Activated CD4-positive, alpha-beta memory T cell treated with anti-CD3 and anti-CD28 coated beads, Interleukin-2, amount 10 ng/mL, durations not matched to agents 7 days and 5 days (primary cell): ENCODE data around the gene CA4. TPM values are rescaled to one million over a fixed set of nuclear protein-coding genes. Genes with fewer than 3 reads are reported as not detected.
A peak's percentile ranks its signal among the peaks of the same experiment; 100 is the strongest.

ENCODE experiments used
- CTCF ChIA-PET: fragments of 350-600 bp; sonication (Branson Sonifier 250); formaldehyde crosslinking; loops from one replicate; lab custom pipeline; 2021; ENCODE audit warnings: antibody characterized with exemption, inconsistent platforms; lab: Charles Lee
- POLR2A ChIA-PET: fragments of 350-600 bp; sonication (Branson Sonifier 250); formaldehyde crosslinking; loops from one replicate; lab custom pipeline; 2021; ENCODE audit warnings: antibody characterized with exemption; lab: Charles Lee
- DNase-seq: peaks from one replicate; pipeline ENCODE4 v3.0.0-alpha.2; 2020
- H3K27ac Mint-ChIP-seq: one replicate; pipeline ENCODE4 v1.8.0; 2021; ENCODE audit warnings: mild to moderate bottlenecking, mixed read lengths
- H3K27me3 Mint-ChIP-seq: one replicate; pipeline ENCODE4 v1.8.0; 2021; ENCODE audit warnings: mixed read lengths
- H3K36me3 Mint-ChIP-seq: one replicate; pipeline ENCODE4 v1.8.0; 2021; ENCODE audit warnings: low read depth, mixed read lengths
- H3K4me1 Mint-ChIP-seq: one replicate; pipeline ENCODE4 v1.8.0; 2021; ENCODE audit warnings: mixed read lengths
- H3K4me3 Mint-ChIP-seq: one replicate; pipeline ENCODE4 v1.8.0; 2021; ENCODE audit warnings: mild to moderate bottlenecking, mixed read lengths
- H3K9me3 Mint-ChIP-seq: one replicate; pipeline ENCODE4 v1.8.0; 2021; ENCODE audit warnings: mixed read lengths
- total RNA-seq, 2 experiments: library from RNA; stranded (reverse); gene quantifications; one replicate each; pipeline ENCODE4 v1.2.3, GENCODE V29; 2021

Gene CA4
- total RNA-seq, 2 experiments from 2014 or later = not detected

DNA sequence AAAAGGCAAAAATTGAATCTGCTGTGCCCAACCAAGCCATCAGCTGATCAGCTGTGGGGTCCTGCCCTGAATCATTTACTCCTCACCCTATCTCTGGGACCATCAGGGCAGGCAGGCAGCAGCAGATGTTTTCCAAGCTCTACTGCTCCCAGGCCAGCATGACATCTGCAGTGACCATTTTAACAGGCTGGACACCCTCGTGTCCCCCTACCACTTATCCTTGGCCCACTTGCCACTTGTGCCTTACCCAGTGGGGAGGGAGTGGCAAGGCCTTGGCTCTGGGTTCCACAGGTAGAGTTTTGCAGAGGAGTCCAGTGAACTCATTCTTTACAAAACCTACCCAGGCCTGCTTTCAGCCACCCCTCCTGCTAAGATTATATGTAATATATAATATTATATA, 12.0 kb upstream of the CA4 start:
- no peaks in the 10 kb centered on the region for H3K9me3 Mint-ChIP-seq
- H3K4me1 Mint-ChIP-seq = peaks cover 47% of the 10 kb centered on the region
- CTCF ChIA-PET = interaction anchor here (0.6 to 1.4 kb wide), 3 partner anchors 14 to 1209 kb away, joined by 3 to 5 read pairs (median 3); no protein-coding TSS in a partner anchor
- H3K27me3 Mint-ChIP-seq = peaks cover 56% of the 10 kb centered on the region
- POLR2A ChIA-PET = no interaction called here
- no peak overlapping the region for H3K4me3 Mint-ChIP-seq
- no peak for DNase-seq
- peaks cover 9% of the 10 kb centered on the region for H3K36me3 Mint-ChIP-seq
- no peak overlapping the region for H3K27ac Mint-ChIP-seq

DNA sequence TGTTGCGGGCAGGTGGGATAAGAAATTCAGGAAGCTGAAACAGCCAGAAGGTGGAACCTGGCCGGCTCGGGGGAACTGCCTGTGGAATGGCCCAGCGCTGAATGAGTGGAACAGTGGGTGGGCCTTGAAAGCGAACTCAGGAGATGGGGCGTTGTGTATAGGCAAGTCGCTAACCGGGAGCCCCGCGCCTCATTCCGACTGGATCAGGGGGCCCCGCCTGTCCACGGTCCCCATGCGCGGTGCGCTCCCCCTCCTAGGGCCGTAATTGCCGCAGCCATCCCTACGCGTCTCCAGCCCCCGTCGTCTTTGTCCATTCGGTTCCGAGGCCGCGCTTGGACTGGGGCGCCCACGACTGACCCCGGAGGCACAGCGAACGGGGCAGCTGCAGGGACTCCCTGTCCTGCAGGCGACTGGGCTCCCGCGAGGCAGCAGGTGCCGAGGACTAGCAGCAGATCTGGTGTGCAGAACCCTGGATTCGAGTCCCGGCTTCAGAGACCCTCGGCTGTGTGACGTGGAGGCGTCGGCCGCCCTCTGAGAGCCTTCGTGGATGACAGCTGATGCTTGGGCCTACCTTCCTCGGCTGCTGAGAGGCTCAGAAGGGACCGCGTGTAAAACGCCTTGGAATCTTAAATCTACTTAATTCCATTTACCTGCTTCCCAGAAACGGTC, 10.9 kb upstream of the CA4 start:
- POLR2A ChIA-PET = no interaction called here
- Mint-ChIP-seq H3K27me3 (peaks cover 67% of the 10 kb centered on the region), H3K9me3 (no peaks in the 10 kb centered on the region), H3K36me3 (peaks cover 6% of the 10 kb centered on the region), H3K4me1 (peaks cover 56% of the 10 kb centered on the region), H3K4me3 (no peak overlapping the region), H3K27ac (no peak overlapping the region)
- no peak for DNase-seq
- CTCF ChIA-PET = interaction anchor here (1.4 to 1.8 kb wide), 3 partner anchors 12 to 262 kb away, joined by 3 to 8 read pairs (median 5); no protein-coding TSS in a partner anchor

DNA sequence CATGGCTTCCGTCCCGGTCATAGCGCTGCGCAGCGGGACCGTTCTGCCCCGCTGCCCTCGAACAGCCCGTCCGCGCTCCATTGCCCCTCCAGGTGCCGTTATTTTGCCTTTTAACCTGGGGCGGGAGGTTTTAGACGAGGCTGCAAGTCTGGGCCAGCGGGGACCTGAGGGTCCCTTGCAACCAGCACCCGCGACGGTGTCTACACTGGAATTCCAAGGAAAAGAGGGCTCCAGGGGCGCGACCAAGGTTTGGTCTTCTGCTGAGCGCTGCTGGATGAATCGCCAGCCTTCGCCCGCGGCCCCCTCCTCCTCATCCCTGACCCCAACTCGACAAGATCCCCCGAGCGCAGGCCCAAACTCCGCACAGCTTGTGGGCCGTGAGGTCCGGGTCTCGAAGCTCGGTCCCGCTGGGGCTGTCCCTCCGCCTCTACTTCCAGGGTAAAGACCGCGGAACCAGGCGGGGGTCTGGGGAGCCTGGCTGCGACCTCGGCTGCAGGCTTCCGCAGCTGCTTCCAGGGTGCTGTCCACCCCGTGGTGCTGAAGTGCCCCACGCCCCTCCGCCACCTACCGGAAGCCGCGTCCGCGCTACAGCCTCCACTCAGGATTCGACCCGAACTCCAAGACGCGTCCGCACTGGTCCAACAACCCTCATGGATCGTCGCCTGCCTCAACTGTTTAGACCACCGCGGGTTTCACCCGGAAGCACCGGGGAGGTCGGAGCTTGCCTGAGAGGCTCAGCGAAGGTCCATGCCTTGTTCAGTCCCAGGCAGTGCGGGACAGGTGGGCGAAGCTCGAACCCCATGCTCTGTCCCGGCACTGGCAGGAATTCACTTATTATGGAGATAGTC, 10.1 kb upstream of the CA4 start:
- POLR2A ChIA-PET = interaction anchor here (1.3 kb wide), 1 partner anchor 11 kb away, joined by 3 read pairs; the partner anchor contains the start of gene CA4
- CTCF ChIA-PET = interaction anchor here (0.6 to 1.8 kb wide), 5 partner anchors 12 to 281 kb away, joined by 3 to 8 read pairs (median 5); partner anchors contain the start of gene HEATR6
- DNase-seq = peak; percentile 77
- peaks cover 53% of the 10 kb centered on the region for H3K4me1 Mint-ChIP-seq
- no peak overlapping the region for H3K27ac Mint-ChIP-seq
- peaks cover 74% of the 10 kb centered on the region for H3K27me3 Mint-ChIP-seq
- H3K9me3 Mint-ChIP-seq = no peaks in the 10 kb centered on the region
- H3K36me3 Mint-ChIP-seq = peaks cover 6% of the 10 kb centered on the region
- no peak overlapping the region for H3K4me3 Mint-ChIP-seq

DNA sequence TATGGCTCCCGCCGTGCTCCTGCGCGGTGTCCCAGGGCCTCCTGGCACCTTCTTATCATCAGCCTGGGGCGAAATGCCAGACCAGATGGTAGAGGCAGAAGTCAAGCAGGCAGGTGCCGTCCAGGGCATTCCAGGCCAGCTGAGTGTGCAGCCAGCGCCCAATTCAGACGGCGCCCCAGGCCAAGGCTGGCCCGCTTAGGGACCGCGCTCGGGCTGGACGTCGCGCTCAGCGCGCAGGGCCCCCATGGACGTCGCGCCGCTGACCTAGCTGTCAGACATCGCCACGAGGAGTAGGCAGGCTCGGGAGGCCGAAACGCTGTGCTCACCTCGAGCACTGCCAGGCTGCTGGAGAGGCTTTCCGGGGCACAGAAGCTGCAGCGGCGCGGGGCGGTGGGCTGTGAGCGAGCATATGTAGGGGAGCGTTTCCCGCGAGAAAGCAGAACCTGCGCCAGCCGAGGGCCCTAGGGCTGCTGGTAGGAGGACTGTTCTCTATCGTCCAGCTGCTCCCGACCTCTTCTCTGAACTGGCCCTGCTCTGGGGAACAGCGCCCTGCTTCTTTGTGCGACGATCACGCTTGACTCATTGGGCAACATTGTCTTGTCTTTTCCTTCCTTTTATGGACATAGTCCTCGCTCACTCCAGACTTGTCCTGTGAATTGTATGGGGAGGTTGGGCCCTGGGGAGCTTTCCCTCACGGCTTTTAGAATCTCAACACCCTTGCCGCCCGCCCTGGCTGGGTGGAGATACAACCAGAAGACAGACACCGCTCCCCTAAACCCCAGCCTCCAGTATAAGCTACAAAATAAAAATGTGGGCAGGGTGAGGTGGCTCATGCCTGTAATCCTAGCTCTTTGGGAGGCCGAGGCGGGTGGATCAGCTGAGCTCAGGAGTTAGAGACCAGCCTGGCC, 8.4 kb upstream of the CA4 start:
- ChIA-PET CTCF (interaction anchor here (0.6 to 2.6 kb wide), 14 partner anchors 10 to 282 kb away, joined by 3 to 25 read pairs (median 4); partner anchors contain the start of genes HEATR6 and USP32), POLR2A (interaction anchor here (1.0 to 1.4 kb wide), 3 partner anchors 9 to 458 kb away, joined by 3 to 4 read pairs (median 3); partner anchors contain the start of genes CA4 and PPM1D)
- DNase-seq = no peak
- Mint-ChIP-seq H3K4me1 (peaks cover 37% of the 10 kb centered on the region), H3K27me3 (peaks cover 87% of the 10 kb centered on the region), H3K36me3 (no peaks in the 10 kb centered on the region), H3K27ac (no peak overlapping the region), H3K4me3 (no peak overlapping the region), H3K9me3 (no peaks in the 10 kb centered on the region)

DNA sequence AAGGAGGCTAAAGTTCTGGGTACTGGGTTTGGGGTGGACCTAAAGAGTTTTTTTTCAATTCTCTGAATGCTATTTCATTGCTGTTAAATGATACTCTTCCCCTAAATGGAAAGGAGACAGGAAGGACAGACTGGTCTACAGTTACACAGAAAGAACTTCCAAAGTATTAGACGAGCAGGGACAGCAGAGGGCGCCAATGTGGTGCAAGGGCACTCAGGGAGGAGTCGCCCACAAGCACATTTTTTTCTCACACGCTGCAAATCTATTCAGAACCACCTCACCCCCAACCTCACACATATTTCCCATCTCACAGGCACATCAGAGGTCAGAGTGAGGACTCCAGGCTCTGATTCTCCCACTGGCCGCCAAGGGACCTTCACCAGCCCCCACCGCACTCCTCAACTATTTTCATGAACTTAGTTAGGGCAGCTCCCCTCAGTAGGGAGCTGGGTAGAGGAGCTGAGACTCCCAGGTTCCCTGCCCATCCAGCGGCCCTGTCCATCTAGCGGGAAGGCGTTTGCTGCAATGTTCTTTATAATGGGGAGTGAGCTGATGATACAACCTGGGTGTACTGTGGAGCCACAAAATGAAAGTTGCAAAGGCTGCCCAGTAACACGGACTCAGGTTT, 6.8 kb upstream of the CA4 start:
- Mint-ChIP-seq H3K27ac (no peak overlapping the region), H3K36me3 (no peaks in the 10 kb centered on the region), H3K4me3 (no peak overlapping the region), H3K27me3 (peaks cover 93% of the 10 kb centered on the region), H3K4me1 (peaks cover 37% of the 10 kb centered on the region), H3K9me3 (no peaks in the 10 kb centered on the region)
- peak; percentile 85 for DNase-seq
- ChIA-PET CTCF (interaction anchor here (0.6 to 2.6 kb wide), 12 partner anchors 9 to 271 kb away, joined by 3 to 25 read pairs (median 3); no protein-coding TSS in a partner anchor), POLR2A (interaction anchor here (1.6 kb wide), 1 partner anchor 31 kb away, joined by 3 read pairs; no protein-coding TSS in a partner anchor)

DNA sequence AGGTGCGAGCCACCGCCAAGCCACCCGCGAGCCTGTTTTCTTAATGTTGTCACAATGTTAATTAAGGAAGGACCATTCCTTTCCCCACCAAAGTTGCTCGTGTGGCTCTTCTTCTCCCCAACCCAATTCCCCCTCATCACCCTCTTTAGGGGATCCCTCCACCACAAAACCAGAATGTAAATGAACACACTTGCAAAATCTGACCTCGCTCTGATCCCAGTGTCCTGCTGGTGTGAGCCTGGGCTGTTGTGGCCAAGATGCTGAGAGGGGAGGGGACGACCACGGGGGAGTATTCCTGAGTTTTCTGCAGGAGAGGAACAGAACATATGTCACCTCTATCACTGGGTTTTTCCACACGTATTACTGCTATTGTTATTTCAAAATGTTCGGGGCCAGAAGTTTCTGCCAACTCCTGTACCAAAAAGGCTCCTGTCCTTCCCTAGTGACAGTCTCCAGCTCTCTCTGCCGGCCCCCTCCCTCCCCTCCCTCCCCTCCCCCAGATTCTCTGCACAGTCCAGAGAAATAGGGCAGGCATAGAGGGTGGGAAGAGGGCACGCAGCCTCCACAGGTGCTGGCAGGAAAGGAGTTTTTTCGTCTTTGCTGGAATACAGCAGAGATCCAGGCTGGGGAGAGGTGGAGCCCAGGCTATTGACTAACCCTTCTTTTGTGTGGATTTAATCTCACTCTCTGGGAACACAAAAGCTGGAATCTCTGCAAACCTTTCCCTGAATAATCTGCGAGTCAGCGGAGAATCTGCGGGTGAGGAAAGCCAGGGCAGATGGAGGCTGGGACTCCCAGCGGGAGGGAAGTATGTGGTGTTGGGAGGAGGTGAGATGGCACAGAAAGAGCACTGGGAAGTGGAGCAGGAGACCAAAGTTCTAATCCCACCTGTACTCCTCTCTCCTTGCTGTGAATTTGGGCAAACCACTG, 4.5 kb upstream of the CA4 start:
- Mint-ChIP-seq H3K27me3 (peaks cover 89% of the 10 kb centered on the region), H3K4me3 (no peak overlapping the region), H3K9me3 (no peaks in the 10 kb centered on the region), H3K4me1 (peaks cover 36% of the 10 kb centered on the region), H3K27ac (no peak overlapping the region), H3K36me3 (no peaks in the 10 kb centered on the region)
- POLR2A ChIA-PET = no interaction called here
- CTCF ChIA-PET = no interaction called here
- DNase-seq = no peak

DNA sequence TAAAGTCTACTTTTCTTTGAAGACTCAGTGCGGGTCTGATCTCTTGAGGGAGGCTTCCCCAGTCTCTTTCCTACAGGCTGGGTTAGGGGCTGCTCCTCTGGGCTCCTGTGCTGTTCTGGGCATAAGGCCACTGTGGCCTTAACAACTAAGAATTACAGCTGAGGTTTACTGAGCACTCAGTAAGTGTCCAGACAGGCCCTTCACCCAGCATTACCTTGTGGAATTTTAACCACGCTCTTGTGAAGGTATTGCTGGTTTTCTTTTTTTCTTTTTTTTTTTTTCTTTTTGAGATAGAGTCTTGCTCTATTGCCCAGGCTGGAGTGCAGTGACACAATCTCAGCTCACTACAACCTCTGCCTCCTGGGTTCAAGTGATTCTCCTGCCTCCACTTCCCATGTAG, 3.6 kb upstream of the CA4 start:
- POLR2A ChIA-PET = no interaction called here
- Mint-ChIP-seq H3K36me3 (no peaks in the 10 kb centered on the region), H3K4me3 (no peak overlapping the region), H3K27me3 (peaks cover 87% of the 10 kb centered on the region), H3K4me1 (peaks cover 39% of the 10 kb centered on the region), H3K9me3 (no peaks in the 10 kb centered on the region), H3K27ac (no peak overlapping the region)
- no peak for DNase-seq
- CTCF ChIA-PET = interaction anchor here (0.7 kb wide), 1 partner anchor 816 kb away, joined by 3 read pairs; no protein-coding TSS in a partner anchor

DNA sequence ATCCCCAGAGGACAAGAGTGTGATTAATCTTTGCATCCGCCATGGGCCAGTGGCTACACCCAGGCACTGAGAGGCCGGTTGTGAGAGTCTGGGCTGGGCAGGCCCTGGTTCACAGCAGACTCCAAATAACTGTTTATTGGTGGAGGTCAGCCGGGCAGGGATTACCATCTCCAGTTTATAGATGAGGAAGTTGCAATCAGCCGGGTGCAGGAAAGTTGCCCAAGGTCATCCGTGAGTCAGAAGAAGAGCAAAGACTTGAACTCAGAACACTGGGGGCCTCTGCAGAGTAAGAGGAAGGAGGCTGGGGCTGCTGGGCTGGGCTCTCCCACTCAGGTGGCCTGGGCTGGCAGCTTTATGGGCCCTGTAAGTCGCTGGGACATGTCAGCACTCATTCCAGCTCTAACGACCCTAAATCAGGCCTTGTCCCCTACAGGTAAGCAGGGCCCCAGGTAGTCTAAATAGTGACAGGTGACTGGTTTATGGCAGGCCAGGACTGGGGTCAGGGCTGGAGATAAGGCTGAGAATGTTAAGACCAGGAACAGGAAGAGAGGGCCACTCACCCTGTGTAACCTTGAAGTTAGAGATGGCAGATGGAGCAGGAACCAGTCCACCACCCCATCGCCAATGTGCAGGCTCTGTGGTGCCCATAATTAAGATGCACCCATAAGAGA, 2.1 kb upstream of the CA4 start:
- DNase-seq = no peak
- H3K9me3 Mint-ChIP-seq = no peaks in the 10 kb centered on the region

DNA sequence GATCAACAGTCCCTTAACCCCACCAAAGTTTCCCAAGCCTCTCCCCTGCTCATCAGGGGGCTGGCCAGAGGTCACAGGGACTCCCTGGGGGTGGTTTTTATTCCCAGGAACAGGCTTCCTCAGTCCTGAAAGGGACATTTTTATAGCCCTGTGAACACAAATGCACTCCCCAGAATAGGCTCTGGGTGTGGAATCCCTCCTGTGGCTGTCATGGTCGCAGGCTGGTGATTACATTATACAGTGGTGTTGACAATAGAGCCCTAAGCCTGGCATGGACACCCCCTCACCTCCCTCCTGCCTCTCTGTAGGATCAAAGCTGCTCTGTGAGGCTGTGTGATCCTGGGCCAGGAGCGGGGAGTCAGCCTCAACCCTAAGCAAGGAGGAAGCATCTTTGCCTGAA, 1.4 kb upstream of the CA4 start:
- DNase-seq = no peak
- Mint-ChIP-seq H3K36me3 (no peaks in the 10 kb centered on the region), H3K4me3 (no peak overlapping the region), H3K27me3 (peaks cover 77% of the 10 kb centered on the region), H3K4me1 (peaks cover 27% of the 10 kb centered on the region), H3K9me3 (no peaks in the 10 kb centered on the region), H3K27ac (no peak overlapping the region)
- POLR2A ChIA-PET = no interaction called here
- CTCF ChIA-PET = no interaction called here

More for the DNA sequence above, 2.1 kb upstream of the CA4 start:
- POLR2A ChIA-PET = no interaction called here
- no peak overlapping the region for H3K27ac Mint-ChIP-seq
- H3K4me3 Mint-ChIP-seq = no peak overlapping the region
- H3K27me3 Mint-ChIP-seq = peaks cover 83% of the 10 kb centered on the region
- CTCF ChIA-PET = interaction anchor here (0.6 kb wide), 1 partner anchor 400 kb away, joined by 3 read pairs; no protein-coding TSS in a partner anchor
- H3K36me3 Mint-ChIP-seq = no peaks in the 10 kb centered on the region
- H3K4me1 Mint-ChIP-seq = peaks cover 34% of the 10 kb centered on the region

DNA sequence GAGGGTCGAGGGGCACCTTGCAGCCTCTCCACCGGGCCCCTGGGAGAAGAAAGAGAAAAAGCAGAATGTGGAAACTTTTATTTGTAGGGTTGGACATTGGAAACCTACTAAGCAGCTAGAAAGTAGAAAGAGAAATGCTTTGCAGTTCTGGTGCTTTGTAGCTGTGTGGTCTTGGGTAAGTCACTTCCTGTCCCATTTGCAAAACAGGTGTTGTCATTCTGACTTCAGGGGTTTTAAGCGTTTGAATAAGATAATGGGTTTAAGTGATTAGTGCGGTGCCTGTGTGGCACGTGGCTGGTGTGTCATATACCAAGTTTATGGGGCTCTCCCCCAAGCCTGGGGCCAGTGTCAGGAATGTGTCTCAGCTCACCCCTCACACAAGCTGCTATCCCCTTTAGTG, 1.6 kb downstream of the CA4 start:
- CTCF ChIA-PET = interaction anchor here (0.7 to 2.8 kb wide), 6 partner anchors 9 to 487 kb away, joined by 3 to 25 read pairs (median 4); no protein-coding TSS in a partner anchor
- H3K9me3 Mint-ChIP-seq = no peaks in the 10 kb centered on the region
- H3K4me3 Mint-ChIP-seq = no peak overlapping the region
- H3K36me3 Mint-ChIP-seq = no peaks in the 10 kb centered on the region
- H3K4me1 Mint-ChIP-seq = peaks cover 17% of the 10 kb centered on the region
- DNase-seq = peak; percentile 42
- H3K27ac Mint-ChIP-seq = no peak overlapping the region
- H3K27me3 Mint-ChIP-seq = peaks cover 62% of the 10 kb centered on the region
- POLR2A ChIA-PET = interaction anchor here (0.7 to 1.8 kb wide), 3 partner anchors 19 to 532 kb away, joined by 3 to 5 read pairs (median 3); partner anchors contain the start of gene CLTC
